ELR (cell line): ENCODE data around the gene CRB1.

Experiments used
- DNase-seq: peaks from one replicate; pipeline ENCODE4 v3.0.0-alpha.2; 2015; ENCODE audit warnings: low read depth

CRB1 gene

DNA sequence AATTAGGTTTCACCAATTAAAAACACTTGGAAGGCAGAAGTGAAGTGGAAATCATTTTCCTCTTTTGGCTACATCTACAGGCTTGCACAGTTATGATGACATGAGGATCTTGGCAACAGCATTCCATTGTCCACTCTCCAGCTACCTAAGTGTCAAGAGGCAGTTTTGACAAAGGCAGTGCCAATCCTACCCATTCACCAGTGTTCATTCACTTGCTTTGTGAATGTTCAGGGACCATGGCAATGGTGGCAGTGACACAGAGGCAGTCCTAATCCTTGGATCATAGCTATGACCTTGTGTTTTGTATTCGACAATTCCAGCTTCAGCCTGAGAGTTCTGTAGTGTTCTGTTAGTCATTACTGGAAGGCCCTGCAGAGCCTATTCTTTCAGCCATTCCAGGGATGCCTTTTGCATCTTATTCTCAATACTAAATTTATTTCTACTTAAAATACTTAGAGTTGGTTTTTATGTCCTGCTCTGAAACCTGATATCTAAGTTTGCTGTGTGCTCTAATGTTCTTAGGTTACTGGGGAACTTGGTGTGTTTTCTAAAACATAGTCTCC is 36.7 kb downstream of the CRB1 start:
- DNase-seq, result no peak

DNA sequence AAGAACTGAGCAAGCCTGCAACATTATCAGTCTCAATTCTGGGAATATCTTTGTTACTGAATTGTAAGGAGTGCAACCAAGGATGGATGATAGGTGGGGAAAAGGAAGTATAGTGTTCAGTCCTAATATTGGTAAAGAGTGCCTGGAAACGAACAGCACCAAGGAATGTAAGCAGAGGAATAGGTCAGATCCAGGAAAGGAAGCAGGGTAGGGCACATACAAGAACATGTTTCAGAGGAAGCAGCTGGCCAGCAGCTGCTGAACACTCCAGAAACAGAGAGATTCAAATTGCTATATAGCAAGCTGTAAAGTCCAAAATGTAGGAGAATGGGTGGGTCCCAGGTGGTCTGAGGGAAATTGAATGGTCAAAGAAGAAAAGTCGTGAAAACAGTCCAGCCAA is 37.9 kb downstream of the CRB1 start:
- DNase-seq, result no peak

DNA sequence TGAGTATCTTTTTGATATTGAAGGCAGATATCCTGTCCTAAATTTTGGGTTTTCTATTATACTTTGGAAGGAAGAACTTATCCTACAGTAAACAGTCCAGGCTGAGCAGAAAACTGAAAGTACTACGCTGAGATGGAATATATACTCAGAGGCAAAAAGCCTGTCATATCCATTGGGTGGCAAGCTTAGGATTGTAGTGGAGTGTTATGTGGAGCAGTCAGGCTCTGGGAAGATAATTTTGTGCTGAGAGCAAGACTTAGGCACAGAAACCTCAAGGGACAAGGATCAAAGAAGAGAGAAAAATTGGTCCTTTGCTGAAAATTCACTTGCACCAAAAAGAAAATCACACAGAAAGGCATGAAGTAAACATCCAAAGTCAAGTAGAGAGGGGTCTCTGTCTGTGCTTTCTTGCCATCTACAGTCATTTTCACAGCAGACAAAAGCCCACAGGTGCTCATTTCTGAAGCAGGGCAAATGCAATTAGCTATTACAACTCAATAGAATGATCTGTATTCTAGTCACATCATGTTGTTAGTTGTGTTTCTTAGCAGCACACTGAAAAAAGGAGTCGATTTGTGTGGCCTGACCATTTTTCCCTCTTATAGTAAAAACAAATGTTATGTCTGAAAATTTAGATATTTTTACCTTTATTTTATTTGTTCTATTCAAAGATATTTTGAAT is 38.5 kb downstream of the CRB1 start:
- DNase-seq, result no peak

- no peak for DNase-seq
These were observed 39.1 kb downstream of the CRB1 start for GRCh38 chr1:197307136-197307535.

DNA sequence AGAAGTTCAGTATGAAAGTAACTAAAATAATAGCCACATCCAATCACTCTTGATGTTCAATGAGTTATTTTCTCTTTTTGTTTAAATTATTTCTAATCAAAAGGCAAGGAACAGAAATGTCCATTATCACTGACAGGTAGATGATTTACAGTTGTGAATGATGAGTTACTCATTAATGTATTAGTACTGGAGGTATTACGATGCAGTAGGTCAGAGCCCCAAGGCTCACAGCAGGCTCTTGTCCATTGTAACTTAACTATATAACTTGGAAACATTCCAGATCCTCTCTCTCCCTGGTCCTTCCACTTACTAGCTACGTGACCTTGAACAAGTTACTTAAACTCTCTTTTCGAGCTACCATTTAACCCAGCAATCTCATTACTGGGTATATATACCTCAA is 39.5 kb downstream of the CRB1 start:
- DNase-seq, result no peak

DNA sequence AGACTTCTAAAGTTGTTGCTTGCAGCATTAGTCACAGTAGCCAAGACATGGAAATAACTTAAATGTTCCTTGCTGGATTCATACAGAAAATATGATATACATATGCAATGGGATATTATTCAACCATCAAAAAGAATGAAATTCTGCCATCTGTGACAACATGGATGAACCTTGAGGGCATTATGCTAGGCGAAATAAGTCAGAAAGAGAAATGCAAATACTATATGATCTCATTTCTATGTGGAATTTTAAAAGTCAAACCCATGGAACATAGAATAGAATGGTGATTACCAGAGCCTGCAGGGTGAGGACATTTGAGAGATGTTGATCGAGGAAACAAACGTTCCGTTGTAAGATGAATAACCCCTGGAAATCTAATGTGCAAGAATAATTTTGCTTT is 43.0 kb downstream of the CRB1 start:
- no peak for DNase-seq

- no peak for DNase-seq
These were observed 44.1 kb downstream of the CRB1 start for GRCh38 chr1:197312163-197312562.

DNA sequence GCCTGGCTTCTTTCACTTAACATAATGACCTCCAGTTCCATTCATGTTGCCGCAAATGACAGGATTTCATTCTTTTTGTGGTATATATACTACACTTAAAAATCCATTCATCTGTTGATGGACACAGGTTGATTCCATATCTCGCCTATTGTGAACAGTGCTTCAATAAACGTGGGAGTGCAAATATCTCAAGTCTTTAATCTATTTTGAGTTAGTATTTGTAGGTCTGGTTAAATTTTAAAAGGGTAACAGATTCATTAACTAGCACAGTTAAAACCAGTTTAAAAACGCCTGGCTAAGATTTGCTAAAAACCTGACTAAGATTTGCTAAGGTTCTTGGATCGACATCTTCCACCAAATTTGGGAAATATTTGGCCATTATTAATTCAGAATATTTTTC is 45.7 kb downstream of the CRB1 start:
- DNase-seq, result no peak

- DNase-seq, result no peak
These were observed 46.6 kb downstream of the CRB1 start for GRCh38 chr1:197314682-197315081.

DNA sequence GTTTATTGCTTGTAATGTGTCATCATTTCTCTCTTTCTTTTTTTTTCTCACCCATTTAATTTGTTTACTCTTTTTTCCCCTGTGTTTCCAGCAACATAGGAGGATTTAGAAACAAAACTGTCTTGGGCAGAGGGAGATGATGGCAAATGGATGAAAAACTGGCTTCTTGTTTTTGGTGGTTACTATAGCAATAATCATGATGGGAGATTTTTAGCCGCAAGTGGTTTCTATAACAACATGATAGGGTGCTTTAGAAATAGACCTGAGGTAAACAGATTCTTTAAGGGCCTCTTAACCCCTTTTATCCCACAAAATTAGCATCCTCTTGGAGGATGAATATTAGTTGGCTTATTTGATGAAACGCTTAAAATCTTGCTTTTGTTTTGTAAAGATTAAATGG is 51.6 kb downstream of the CRB1 start:
- no peak for DNase-seq

DNA sequence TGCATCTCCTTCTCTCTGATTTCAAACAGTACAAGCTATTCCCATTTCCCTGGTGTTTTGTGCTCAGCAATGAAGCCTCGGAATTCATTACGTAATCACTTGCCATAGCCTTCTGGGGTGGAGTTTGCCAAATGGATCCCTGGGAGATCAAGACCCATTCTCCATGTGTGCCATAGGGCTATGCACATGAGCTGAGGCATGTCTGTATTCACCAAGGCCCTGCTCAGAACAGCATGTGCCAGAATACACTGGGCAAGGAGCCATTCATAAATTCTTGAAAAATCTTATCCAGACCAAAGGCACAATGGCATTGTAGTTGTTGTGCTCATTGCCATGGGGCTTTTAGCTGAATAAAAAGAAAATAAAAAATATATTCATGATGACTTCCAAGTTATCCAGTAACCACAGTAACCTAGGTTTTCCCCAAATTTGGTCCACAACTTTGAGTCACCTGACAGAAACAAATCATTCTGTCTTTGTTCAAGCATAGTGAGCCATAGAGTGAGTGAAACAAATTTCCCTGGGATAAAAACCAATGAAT is 53.0 kb downstream of the CRB1 start:
- no peak for DNase-seq

GRCh38 chr1:197321811-197322210 is 53.8 kb downstream of the CRB1 start:
- no peak for DNase-seq

- DNase-seq, result peak; percentile 38
These were observed 59.8 kb downstream of the CRB1 start for GRCh38 chr1:197327776-197328364.

DNA sequence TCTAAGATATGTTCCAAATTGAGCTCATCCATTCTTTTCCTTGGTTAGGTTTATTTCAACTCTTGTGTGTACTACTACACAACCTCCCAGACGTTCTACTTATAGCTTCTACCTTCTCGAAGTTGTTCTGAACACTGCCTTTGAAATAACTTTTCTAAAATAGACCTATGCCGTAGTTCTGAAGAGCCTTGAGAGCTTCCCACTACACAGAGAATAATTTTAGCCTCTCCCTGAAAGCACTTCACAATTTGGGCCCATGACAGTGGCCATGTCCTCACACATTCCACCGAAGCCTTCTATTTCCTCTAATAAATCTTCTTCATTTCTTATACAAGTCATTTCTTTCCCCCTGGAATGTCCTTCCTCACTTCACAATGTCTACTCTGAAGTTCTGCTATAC is 62.2 kb downstream of the CRB1 start:
- DNase-seq, result no peak

DNA sequence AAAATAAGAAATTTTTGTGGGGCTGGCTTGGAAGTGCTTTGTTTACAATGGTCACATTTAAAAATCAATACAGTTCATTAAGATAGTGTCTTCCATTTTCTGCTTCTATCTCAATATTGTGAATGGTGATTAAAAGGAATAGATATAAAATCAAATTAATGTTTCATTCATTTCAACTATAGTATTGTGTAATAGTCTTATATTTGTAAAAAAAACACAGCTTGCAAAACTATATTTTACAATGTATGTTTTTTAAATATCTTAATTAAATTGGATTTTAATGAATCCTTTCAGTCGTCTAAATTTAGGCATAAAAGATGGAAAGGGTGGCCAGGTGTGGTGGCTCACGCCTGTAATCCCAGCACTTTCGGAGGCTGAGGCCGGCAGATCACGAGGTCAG is 63.5 kb downstream of the CRB1 start:
- DNase-seq, result no peak

- DNase-seq, result no peak
These were observed 65.0 kb downstream of the CRB1 start for GRCh38 chr1:197333041-197333440.

GRCh38 chr1:197336571-197336970 is 68.5 kb downstream of the CRB1 start:
- no peak for DNase-seq

DNA sequence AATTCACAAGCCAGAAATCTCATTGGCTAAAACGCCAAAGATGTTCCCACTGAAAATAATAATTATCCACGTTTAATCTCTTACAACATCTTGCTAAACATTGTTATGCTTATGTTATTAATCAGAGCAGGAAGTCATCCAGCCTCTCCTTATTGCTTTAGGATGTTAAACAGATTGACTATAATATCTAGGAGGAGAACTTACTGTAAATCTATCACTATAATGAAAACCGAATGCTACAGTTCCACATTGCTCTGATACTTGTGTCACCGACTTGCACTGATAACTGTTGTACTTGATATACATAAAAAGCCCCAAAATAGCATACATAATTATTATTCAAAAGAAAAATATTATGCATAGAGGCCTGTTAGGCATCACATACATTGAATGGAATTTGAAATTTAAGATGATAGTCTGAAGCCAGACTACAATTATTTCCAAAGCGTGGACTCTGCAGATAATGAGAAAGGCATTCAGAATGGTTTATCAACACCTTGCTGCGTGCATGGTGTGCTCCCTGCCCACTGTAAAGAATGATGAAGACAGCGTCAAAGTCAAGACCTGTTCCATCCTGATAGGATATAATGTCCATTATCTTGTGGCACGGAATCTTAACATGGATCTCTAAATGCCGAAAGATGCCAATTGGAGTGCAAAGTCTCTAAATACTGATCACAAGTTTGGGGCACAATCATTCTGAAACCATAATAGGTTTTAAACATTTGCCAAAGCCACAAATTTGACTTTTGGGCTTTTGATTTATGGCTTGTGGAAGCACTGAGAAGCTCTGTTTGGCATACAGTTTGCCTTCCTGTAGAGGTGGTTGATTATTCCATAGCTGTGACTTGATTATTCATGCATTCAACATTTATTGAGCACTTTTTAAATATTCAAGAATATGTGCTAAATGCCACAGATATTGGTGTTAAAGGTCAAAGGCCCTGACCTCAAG is 71.3 kb downstream of the CRB1 start:
- no peak for DNase-seq

DNA sequence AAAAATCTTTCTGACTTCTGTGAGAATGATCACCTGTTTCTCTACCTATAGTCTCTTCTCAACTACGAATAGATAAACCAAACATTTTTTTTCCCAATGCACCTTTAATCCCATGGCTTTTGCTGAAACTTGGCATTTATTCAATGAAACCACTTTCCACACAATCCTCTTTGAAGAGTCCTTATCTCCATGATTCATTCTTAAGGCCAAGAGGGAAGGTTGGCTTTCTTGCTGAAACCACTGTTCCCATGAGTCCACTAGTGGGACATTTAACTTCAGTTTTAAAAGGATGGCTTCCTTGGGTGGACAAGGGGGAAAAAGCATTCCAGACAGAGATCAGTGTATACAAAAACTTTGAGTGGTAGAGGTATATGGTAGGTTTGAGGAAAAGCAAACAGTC is 73.6 kb downstream of the CRB1 start:
- DNase-seq, result no peak

GRCh38 chr1:197342044-197342565 is 74.1 kb downstream of the CRB1 start:
- no peak for DNase-seq

GRCh38 chr1:197342669-197343068 is 74.6 kb downstream of the CRB1 start:
- no peak for DNase-seq

DNA sequence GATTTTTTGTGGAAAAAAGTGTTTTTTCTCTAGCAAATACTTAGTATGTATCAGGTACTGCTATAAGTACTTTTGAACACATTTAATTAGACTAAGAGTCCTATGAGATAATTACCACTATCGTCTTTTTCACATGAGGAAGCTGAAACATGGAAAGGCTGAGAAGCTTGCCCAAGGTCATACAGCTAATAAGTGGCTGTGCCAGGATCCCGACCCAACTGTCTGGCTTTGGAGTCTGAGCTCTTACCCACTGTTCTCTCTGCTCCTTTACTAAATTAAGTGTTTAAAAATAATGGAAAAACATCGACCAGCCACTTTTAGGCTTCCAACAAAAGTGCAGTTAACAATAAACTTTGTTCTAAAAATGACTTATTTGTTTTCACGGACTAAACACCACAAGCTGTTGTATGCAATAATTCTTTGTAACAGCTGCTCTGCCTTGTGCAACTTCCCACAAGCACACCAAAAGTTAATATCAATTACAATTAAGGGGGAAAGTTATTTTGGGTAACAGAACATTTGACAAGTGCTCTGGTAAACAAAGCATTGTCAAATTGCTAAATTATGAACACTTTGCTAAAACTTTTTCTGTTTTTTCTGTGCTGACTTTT is 75.7 kb downstream of the CRB1 start:
- no peak for DNase-seq
